Tibial nerve (tissue), 4 donors: ENCODE data around the gene RFPL2.

Experiments
- EP300 ChIP-seq, 2 donors: sonication (generic); formaldehyde crosslinking; IDR thresholded peaks; one replicate each; pipeline ENCODE4 v1.6.1; 2017; ENCODE audit warnings: antibody characterized with exemption in 2 of 2, mild to moderate bottlenecking in 1 of 2
- POLR2A ChIP-seq, 2 donors: fragments of 450-650 bp; IDR thresholded peaks; one replicate each; pipeline ENCODE4 v1.6.1; 2017; ENCODE audit warnings: antibody characterized with exemption in 2 of 2, mild to moderate bottlenecking in 2 of 2, moderate library complexity in 2 of 2
- TF ChIP-seq, protein P1 (sequence below), 5 experiments: fragments of 200-600 bp in 3 of 5; fragments of 450-650 bp in 2 of 5; sonication (generic) in 3 of 5; IDR thresholded peaks; one replicate each; pipeline ENCODE4 v1.5.1; 2016 to 2019; ENCODE audit warnings: antibody characterized with exemption in 5 of 5, mild to moderate bottlenecking in 3 of 5, moderate library complexity in 2 of 5

GRCh38 chr22:32165681-32166080 is 39.2 kb downstream of the RFPL2 start:
- TF ChIP-seq, protein P1, sequence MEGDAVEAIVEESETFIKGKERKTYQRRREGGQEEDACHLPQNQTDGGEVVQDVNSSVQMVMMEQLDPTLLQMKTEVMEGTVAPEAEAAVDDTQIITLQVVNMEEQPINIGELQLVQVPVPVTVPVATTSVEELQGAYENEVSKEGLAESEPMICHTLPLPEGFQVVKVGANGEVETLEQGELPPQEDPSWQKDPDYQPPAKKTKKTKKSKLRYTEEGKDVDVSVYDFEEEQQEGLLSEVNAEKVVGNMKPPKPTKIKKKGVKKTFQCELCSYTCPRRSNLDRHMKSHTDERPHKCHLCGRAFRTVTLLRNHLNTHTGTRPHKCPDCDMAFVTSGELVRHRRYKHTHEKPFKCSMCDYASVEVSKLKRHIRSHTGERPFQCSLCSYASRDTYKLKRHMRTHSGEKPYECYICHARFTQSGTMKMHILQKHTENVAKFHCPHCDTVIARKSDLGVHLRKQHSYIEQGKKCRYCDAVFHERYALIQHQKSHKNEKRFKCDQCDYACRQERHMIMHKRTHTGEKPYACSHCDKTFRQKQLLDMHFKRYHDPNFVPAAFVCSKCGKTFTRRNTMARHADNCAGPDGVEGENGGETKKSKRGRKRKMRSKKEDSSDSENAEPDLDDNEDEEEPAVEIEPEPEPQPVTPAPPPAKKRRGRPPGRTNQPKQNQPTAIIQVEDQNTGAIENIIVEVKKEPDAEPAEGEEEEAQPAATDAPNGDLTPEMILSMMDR (IDR thresholded peaks at IDR 0.05) = no peak
- no peak for TF ChIP-seq EP300 (IDR thresholded peaks at IDR 0.05)
- TF ChIP-seq POLR2A (IDR thresholded peaks at IDR 0.05) = no peak
